GM19397 (cell line): ENCODE measurements around the gene UBALD2.
"Not testable (repeated sequence)": the region's sequence is repeated elsewhere in the genome, so short reads cannot be mapped to it uniquely, and the experiment has no call there.

Source experiments
- ATAC-seq: cut with Tn5 transposase; IDR thresholded peaks from one replicate; pipeline ENCODE4 v1.9.1; 2021; ENCODE audit warnings: mild to moderate bottlenecking, moderate library complexity; ENCODE audit not compliant: unreplicated experiment

UBALD2 gene

DNA sequence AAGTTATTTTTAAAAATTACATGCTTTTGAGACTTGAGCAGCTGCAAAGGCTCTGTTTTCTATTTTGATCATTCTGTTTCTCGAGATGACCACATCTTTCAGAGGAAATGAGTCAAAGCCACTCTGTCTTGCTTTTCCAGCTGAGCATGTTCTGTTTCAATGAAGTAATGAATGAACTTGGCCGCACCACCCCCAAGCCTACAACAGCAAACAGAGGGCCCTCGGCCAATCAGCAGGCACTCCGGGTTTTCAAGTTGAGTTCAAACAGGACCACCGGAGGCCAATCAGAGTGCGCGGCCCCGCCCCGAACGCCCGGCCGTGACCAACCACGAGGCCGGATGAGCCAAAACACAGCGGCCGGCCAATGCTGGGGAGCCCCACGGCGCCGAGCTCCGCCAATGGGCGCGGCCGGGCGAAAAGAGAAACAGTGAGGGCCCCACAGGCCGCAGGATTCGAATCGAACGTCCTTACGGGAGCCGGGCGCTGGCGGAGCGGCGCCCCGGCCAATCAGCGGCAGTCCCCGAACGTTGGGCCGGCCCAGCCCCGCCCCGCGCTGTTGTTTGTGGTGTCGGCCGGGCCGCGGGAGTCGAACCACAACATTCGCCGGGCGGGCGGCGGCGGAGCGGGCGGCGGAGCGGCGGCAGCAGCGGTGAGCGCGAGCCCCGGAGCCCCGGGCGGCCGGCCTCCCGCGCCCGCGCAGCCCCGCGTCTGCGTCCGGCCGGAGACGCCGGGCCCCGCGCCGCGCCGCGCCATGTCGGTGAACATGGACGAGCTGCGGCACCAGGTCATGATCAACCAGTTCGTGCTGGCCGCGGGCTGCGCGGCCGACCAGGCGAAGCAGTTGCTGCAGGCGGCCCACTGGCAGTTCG is at the start of gene UBALD2:
Gene UBALD2 (plus strand): TSS at position 594 of the 869 bp plus-strand sequence. CDS start 158 bp downstream, at position 752.
- peak; percentile 75 for ATAC-seq

GRCh38 chr17:76217081-76217480 is 48.1 kb upstream of the UBALD2 start:
- no peak for ATAC-seq

GRCh38 chr17:76219670-76220383 is 45.3 kb upstream of the UBALD2 start:
- ATAC-seq: no peak

- no peak for ATAC-seq
Observed at GRCh38 chr17:76223802-76224201, 41.3 kb upstream of the UBALD2 start.

DNA sequence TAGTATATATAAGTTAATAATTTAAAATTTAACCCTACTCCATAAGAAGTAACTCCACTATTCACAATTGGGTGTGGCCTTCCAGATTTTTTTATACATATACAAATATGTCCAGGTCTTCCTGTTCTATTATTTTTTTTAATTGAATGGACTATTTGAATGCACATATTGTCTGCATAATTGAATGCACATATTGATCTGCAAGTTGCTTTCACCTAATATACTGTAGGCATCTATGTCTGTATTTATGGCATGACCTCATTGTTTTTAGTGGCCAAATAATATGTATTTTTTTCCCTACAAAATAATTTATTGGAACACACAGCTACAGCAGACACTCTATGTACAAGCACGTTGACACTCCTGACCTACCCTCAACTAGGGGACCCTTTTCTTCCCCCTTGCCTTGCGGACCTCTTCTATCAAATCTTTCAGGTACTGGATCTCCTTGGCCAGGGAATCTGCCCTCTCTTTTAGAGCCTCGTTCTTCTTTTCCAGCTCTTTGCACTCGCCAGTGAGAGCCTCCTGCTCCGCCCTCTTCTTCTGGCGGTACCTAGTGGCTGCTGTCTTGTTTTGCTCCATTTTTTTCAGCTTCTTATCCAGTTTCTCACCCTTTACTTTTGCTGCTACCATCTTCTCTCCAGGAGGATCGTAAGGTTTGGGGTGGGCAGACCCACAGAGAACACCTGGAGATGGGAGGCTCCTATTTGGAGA is 39.6 kb upstream of the UBALD2 start:
- ATAC-seq: not testable (repeated sequence)

- not testable (repeated sequence) for ATAC-seq
Observed at GRCh38 chr17:76226749-76227148, 38.4 kb upstream of the UBALD2 start.

DNA sequence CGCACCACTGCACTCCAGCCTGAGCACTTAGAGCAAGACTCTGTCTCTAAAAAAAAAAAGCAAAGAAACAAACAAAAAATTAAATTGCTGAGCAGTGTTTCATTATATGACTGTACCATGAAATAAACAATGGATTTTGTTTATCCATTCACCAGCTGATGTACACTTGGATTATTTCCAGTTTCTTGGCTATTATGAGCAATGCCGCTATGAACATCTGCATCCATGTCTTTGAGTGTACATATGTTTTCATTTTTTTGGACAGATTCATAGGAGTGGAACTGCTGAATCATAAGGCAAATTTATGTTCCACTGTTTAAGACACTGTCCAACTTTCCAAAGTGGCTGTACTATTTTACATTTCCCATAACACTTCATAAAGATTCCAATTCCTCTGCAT is 32.8 kb upstream of the UBALD2 start:
- ATAC-seq: no peak

DNA sequence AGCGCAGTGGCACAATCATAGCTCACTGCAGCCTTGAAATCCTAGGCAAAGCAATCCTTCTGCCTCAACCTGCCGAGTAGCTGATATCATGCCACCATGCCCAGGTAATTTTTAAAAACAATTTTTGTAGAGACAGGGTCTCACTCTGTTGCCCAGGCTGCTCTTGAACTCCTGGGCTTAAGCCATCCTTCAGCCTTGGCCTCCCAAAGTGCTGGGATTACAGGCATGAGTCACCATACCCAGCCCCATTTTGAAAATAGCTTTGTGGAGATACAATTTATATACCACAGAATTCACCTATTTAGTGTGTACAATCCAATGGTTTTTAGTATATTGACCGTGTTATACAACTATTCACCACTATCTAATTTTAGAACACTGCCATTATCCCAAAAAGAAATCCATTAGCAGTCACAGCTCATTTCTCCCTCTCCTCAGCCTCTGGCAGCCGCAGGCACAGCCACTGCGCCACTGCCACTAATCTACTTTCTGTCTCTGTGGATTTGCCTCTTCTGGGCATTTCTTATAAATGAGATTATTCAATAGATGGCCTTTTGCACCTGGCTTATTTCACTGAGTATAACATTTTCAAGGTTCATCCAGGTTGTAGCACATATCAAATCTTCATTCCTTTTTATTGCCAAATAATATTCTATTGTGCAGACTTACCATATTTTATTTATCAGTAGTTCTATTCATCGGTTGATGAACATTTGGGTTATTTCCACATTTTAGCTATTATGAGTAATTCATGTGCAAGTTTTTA is 31.4 kb upstream of the UBALD2 start:
- ATAC-seq: no peak

DNA sequence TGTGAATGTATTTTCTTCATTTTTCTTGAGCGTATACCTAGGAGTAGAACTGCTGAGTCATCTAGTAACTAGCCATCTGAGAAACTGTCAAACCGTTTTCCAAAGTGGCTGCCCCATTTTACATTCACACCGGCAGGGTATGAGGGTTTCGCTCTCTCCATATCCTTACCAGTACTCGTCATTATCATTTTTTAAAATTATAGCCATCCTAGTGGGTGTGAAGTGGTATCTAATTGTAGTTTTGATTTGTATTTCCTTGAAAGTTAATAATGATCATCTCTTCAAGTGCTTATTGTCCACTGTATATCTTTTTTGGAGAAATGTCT is 30.8 kb upstream of the UBALD2 start:
- ATAC-seq: no peak

- ATAC-seq: no peak
Observed at GRCh38 chr17:76235883-76236282, 29.3 kb upstream of the UBALD2 start.

- no peak for ATAC-seq
Observed at GRCh38 chr17:76236603-76237002, 28.5 kb upstream of the UBALD2 start.

DNA sequence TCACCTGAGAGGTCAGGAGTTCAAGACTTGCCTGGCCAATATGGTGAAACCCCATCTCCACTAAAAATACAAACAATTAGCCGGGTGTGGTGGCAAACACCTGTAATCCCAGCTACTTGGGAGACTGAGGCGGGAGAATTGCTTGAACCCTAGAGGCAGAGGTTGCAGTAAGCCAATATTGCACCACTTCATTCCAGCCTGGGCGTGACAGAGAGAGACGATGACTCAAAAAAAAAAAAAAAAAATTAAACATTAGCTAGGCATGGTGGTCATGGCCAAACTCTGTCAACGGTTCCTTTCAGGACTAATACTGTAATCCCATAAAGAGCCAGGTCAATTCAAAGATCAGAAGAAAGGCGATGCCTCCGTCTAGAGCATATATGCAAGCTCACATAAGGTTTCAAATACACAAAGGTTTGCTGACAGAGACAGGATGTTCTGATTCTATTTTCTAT is 27.3 kb upstream of the UBALD2 start:
- no peak for ATAC-seq

- ATAC-seq: no peak
Observed at GRCh38 chr17:76238847-76239537, 26.2 kb upstream of the UBALD2 start.

DNA sequence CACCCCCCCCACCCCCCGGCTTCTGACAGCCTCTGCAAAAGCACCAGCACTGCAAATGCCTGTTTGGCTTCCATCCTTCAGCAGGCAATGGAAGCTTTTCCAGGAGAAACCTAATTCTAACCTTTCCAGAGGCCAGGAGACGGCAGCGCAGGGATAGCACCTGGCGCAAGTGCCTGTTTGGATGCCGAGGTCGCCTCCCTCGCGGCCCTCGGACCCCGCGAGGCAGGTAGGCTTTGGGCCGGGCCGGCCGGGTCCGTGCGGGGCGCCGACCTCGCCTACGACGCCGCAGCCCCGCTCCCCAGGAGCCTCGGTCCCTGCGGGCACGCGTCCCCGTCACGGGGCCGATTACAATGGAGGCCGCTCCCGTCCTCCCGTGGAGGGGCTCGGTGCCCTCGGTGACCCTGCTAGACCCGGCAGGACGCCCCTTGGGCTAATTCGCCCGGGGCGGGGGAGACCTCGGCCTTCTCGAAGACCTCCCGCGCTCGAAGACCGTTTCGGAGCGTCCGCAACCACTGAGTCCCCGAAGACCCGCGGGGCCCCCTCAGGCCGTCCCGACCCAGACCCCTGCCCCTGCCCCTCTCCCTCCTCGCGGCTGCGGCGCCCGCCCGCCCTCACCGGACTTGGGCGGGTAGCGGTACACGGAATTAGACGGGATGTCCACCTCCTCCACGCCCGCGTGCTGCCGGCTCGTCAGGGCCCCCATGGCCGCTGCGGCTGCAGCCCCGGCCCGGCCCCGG is 25.4 kb upstream of the UBALD2 start:
- ATAC-seq: peak; percentile 18

GRCh38 chr17:76240461-76241203 is 24.5 kb upstream of the UBALD2 start, which contains the start of gene RNF157:
Gene RNF157 (minus strand): TSS chr17:76240493. CDS start chr17:76240240, 253 bp downstream.
- ATAC-seq: peak; percentile 66

DNA sequence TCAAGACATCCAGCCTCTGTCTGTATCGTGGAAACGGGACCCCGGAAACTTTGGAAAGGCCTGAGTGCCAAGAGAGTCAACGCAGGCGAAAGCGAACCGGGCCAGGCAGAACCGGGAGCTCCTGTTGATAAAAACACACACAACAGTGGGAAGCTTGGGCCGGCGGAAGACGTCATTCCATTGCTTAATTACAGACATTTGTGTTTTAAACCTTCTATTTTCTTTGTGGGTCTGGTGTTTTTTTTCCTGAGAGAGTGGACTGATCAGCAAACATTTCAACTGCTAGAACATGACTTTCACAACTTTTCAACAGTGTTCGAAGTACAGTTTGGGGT is 24.0 kb upstream of the UBALD2 start:
- no peak for ATAC-seq

GRCh38 chr17:76241691-76242255 is 23.4 kb upstream of the UBALD2 start:
- ATAC-seq: no peak
